Cerebellar nuclear complex (tissue), 1 donor: Measurements from ENCODE around the gene TMEM221.
A peak's percentile ranks its signal among the peaks of the same experiment; 100 is the strongest.

Experiments
- DNase-seq, 2 experiments: peaks; one replicate each; lab custom pipeline; 2025; lab: John Stamatoyannopoulos, UW

The TMEM221 gene

DNA sequence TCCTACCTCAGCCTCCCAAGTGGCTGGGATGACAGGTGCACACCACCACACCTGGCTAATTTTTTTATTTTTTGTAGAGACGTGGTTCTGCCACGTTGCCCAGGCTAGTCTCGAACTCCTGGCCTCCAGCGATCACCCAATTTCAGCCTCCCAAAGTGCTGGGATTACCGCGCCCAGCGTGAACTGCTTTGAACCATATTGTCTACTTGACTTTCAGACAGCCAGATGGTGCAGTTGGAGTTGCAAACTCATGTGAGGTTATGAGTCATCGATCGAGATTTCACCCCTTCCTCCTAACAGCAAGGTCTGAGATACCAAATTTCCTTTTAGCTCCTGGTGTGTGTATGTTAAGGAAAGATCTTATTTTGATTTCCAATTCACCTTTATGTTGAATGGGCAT, 24.6 kb upstream of the TMEM221 start:
- no peak for DNase-seq

DNA sequence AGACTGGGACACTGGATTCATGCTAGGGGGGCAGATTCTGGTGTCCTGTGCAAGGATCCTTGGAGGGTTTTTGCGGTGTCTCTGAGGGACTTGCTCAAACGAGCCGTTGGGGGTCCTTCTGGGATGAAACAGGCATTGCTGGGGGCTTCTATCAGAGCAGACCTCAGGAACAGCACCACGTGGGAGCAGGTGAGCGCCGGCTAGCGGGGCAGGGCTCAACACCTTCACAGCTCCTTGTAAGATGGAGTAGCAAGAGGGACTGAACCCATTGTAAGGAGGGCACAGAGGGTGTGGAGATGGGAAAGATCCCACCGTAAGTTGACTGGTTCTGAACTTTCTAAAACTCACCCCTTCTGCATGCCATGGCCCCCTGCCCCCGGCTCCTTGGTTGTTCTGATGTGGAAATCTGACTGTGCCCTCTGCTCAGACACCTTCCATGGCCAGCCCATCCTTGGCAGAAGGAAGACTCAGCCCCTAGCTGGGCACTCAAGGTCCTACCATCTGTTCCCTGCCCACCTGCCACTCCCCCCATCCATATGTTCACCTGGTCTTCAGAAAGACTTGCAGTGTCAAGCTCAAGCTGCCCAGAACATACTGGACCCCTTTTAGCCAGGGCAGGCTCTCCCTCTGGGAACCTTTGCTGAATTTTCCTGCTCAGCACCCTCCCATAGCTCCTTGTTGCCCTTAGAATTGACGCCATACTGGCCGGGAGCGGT, 23.1 kb upstream of the TMEM221 start:
- DNase-seq = no peak

DNA sequence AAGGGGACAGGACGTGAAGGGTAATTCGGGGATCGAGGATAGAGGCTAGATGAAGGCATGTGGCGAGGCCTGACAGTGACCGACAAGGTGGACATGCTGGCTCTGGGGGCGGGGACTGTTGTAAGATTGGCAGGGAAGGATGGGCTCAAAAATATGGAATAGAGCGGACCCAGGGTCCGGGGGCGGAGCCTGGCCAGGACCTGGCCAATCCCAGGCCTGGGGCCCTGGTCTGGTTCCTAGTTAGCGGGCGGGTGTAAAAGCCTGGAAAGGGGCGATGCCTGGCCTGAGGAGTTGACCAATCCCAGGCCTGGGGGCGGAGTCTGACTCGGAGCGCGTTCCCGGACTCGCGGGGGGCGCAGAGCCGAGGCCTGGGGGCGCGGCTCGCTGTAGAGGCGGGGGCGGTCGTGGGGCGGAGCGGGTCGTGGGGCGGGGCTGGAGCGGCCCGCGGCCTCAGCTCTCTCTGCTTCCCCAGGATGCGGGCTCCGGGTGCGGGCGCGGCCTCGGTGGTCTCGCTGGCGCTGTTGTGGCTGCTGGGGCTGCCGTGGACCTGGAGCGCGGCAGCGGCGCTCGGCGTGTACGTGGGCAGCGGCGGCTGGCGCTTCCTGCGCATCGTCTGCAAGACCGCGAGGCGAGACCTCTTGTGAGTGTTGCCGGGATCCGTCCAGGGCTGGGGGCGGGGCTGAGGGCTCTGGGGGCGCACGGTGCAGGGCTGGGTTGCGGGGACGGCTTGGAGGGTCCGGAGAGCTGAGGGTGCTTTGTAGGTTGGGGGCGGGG, 21.8 kb upstream of the TMEM221 start, which contains the start of gene SLC27A1:
TSS of gene SLC27A1 (plus strand) at position 457 of the 774 bp plus-strand sequence. CDS start at position 474, 17 bp downstream.
- peak; percentile 94 to 98 for DNase-seq

GRCh38 chr19:17469481-17470067, 21.1 kb upstream of the TMEM221 start:
- peak; percentile 85 for DNase-seq

DNA sequence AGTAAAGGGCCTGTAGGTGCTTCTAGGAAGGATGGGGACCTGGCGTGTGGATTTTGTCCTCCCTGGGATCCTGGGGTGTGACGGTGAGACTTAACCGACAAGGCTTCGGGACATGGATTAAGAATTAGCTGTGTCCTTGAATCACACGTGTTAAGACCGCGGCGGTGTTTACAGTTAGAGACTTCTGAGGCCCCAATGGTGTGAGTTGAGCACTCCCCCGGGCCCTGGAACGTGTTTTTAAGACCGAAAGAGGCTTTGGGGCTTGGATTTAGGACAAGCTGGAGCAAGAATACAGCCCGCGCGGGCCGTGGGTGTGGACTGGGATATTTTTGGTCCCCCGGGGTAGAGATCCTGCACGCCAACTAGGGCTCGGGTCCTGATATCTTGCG, 20.6 kb upstream of the TMEM221 start:
- DNase-seq = no peak

DNA sequence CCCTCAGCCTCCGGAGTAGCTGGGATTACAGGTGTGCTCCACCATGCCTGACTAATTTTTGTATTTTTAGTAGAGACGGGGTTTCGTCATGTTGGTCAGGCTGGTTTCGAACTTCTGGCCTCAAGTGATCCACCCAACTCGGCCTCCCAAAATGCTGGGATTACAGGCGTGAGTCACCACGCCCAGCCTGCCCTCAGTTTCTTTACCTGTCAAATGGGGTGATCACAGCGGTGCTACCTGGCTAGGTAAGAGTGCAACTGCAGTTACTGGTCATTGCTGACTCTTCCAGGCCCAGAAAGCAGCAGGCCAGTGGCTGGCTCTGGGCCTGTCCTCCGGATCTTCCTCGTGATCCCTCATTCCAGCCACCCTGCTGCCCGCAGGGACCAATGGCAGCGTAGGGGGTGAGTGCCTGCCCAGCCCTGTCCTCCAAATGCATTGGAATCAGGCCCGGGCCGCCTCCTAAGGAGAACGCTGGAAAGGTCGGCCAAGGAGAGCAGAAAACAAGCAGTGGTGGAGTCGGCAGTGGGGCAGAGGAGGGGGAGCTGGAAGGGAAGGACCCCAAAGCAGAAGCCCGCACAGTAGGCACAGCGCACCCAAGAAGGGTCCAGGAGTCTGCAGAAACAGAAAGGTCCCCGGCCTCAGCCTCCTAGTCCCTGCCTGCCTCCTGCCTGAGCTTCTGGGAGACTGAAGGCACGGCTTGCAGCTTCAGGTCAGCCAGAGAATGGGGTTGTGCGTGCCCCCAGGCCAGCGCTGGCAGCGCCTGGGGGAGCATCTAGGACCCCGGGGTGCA, 20.0 kb upstream of the TMEM221 start:
- no peak for DNase-seq

- no peak for DNase-seq
These were observed 19.2 kb upstream of the TMEM221 start for GRCh38 chr19:17467471-17468301.

- DNase-seq = no peak
These were observed 18.0 kb upstream of the TMEM221 start for GRCh38 chr19:17466487-17466850.

GRCh38 chr19:17460372-17461230, 12.1 kb upstream of the TMEM221 start, which contains the start of gene NXNL1:
NXNL1 (minus strand) TSS chr19:17460926; CDS start chr19:17460869, 57 bp downstream.
- no peak for DNase-seq

- DNase-seq = no peak
These were observed 10.5 kb upstream of the TMEM221 start for GRCh38 chr19:17458970-17459369.

GRCh38 chr19:17457616-17458015, 9.1 kb upstream of the TMEM221 start:
- DNase-seq = no peak

GRCh38 chr19:17456127-17456526, 7.7 kb upstream of the TMEM221 start:
- DNase-seq = no peak

GRCh38 chr19:17455308-17456123, 7.0 kb upstream of the TMEM221 start:
- no peak for DNase-seq

GRCh38 chr19:17454576-17455071, 6.2 kb upstream of the TMEM221 start:
- no peak for DNase-seq

- no peak for DNase-seq
These were observed 3.4 kb upstream of the TMEM221 start for GRCh38 chr19:17451820-17452219.

DNA sequence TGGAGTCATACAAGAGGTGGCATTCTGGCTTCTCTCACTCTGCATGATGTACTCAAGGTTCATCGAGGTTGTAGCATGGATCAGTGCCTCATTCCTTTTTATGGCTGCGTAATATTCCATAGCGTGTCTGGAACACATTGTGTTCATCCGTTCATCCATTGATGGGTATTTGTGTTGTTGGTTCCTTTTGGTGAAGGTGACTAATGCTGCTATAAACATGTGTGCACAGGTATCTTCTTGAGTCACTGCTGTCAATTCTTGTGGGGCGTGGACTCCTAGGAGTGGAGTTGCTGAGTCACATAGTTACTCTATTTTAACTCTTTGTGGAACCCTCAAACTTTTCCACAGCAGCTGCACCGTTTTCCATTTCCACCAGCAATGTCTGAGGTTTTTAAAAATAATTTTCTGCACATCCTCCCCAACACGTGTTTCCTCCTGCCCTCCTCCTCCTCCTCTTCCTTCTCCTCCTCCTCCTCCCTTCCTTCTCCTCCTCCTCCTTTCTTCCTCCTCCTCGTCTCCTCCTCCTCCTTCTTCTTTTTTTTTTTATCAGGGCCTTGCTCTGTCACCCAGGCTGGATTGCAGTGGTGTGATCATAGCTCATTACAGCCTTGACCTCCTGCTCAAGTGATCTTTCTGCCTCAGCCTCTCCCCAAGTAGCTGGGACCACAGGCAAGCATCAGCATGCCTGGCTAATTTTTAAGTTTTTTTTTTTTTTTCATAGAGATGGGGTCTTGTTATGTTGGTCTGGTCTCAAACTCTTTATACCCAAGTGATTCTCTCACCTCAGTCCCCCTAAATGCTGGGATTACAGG, 2.0 kb upstream of the TMEM221 start:
- DNase-seq = no peak

GRCh38 chr19:17447704-17448130, 751 bp downstream of the TMEM221 start:
- DNase-seq = no peak

GRCh38 chr19:17445526-17446165, 2.8 kb downstream of the TMEM221 start:
- DNase-seq = no peak
